ENCODE results near the gene ANKRD33B.
"Not testable (repeated sequence)": the region's sequence is repeated elsewhere in the genome, so short reads cannot be mapped to it uniquely, and the experiment has no call there.

ANKRD33B gene

GRCh38 chr5:10563945-10564837 lies at the start of gene ANKRD33B:
Gene ANKRD33B, plus strand, starts transcription at chr5:10564070. Its CDS starts 398 bp downstream, at chr5:10564468.
- peak within 1 kb of the TSS; percentile 85 for H3K27ac Mint-ChIP-seq
- H3K4me3 Mint-ChIP-seq, result peak within 1 kb of the TSS; percentile 92
- H3K36me3 Mint-ChIP-seq, result peaks cover 19% of the 10 kb centered on the region
- DNase-seq (ENCODE audit: low spot score in 2 of 2) (peak; percentile 69 to 88), ATAC-seq (peak; percentile 87)
- no peaks in the 10 kb centered on the region for H3K9me3 Mint-ChIP-seq
- H3K4me1 Mint-ChIP-seq, result peaks cover 23% of the 10 kb centered on the region

GRCh38 chr5:10514572-10514971 lies 49.3 kb upstream of the ANKRD33B start:
- ATAC-seq; H3K4me1 Mint-ChIP-seq; H3K27ac Mint-ChIP-seq; DNase-seq (ENCODE audit: low spot score in 2 of 2); H3K4me3 Mint-ChIP-seq; H3K36me3 Mint-ChIP-seq; H3K9me3 Mint-ChIP-seq: not testable (repeated sequence)

GRCh38 chr5:10515492-10515891 lies 48.4 kb upstream of the ANKRD33B start:
- no peaks in the 10 kb centered on the region for H3K4me1 Mint-ChIP-seq
- no peak overlapping the region for H3K4me3 Mint-ChIP-seq
- H3K36me3 Mint-ChIP-seq, result no peaks in the 10 kb centered on the region
- ATAC-seq (no peak), DNase-seq (ENCODE audit: low spot score in 2 of 2) (no peak)
- H3K9me3 Mint-ChIP-seq, result no peaks in the 10 kb centered on the region
- H3K27ac Mint-ChIP-seq, result no peak overlapping the region

GRCh38 chr5:10518347-10518746 lies 45.5 kb upstream of the ANKRD33B start:
- DNase-seq (ENCODE audit: low spot score in 2 of 2), result no peak
- no peaks in the 10 kb centered on the region for H3K36me3 Mint-ChIP-seq
- H3K4me3 Mint-ChIP-seq, result no peak overlapping the region
- ATAC-seq, result no peak
- no peak overlapping the region for H3K27ac Mint-ChIP-seq
- H3K4me1 Mint-ChIP-seq, result no peaks in the 10 kb centered on the region
- H3K9me3 Mint-ChIP-seq, result no peaks in the 10 kb centered on the region

GRCh38 chr5:10519729-10520128 lies 44.1 kb upstream of the ANKRD33B start:
- Mint-ChIP-seq H3K4me1 (no peaks in the 10 kb centered on the region), H3K4me3 (no peak overlapping the region), H3K36me3 (no peaks in the 10 kb centered on the region), H3K9me3 (no peaks in the 10 kb centered on the region), H3K27ac (no peak overlapping the region)
- ATAC-seq, result no peak
- DNase-seq (ENCODE audit: low spot score in 2 of 2), result no peak

- DNase-seq (ENCODE audit: low spot score in 2 of 2) (no peak), ATAC-seq (no peak)
- Mint-ChIP-seq H3K27ac (no peak overlapping the region), H3K9me3 (no peaks in the 10 kb centered on the region), H3K4me1 (no peaks in the 10 kb centered on the region), H3K4me3 (no peak overlapping the region), H3K36me3 (no peaks in the 10 kb centered on the region)
Measured at GRCh38 chr5:10520706-10521105, 43.2 kb upstream of the ANKRD33B start.

GRCh38 chr5:10521466-10522223 lies 42.2 kb upstream of the ANKRD33B start:
- H3K27ac Mint-ChIP-seq, result no peak overlapping the region
- no peaks in the 10 kb centered on the region for H3K36me3 Mint-ChIP-seq
- ATAC-seq (no peak), DNase-seq (ENCODE audit: low spot score in 2 of 2) (no peak)
- no peaks in the 10 kb centered on the region for H3K4me1 Mint-ChIP-seq
- no peak overlapping the region for H3K4me3 Mint-ChIP-seq
- no peaks in the 10 kb centered on the region for H3K9me3 Mint-ChIP-seq

GRCh38 chr5:10522224-10522611 lies 41.7 kb upstream of the ANKRD33B start:
- Mint-ChIP-seq H3K4me1 (no peaks in the 10 kb centered on the region), H3K9me3 (no peaks in the 10 kb centered on the region), H3K36me3 (no peaks in the 10 kb centered on the region), H3K4me3 (no peak overlapping the region), H3K27ac (no peak overlapping the region)
- ATAC-seq (no peak), DNase-seq (ENCODE audit: low spot score in 2 of 2) (no peak)

- no peak for ATAC-seq
- Mint-ChIP-seq H3K36me3 (no peaks in the 10 kb centered on the region), H3K27ac (no peak overlapping the region), H3K9me3 (no peaks in the 10 kb centered on the region), H3K4me3 (no peak overlapping the region), H3K4me1 (no peaks in the 10 kb centered on the region)
- DNase-seq (ENCODE audit: low spot score in 2 of 2), result no peak
Measured at GRCh38 chr5:10524376-10525123, 39.3 kb upstream of the ANKRD33B start.

- H3K9me3 Mint-ChIP-seq, result no peaks in the 10 kb centered on the region
- DNase-seq (ENCODE audit: low spot score in 2 of 2), result no peak
- H3K36me3 Mint-ChIP-seq, result no peaks in the 10 kb centered on the region
- no peaks in the 10 kb centered on the region for H3K4me1 Mint-ChIP-seq
- no peak for ATAC-seq
- H3K27ac Mint-ChIP-seq, result no peak overlapping the region
- no peak overlapping the region for H3K4me3 Mint-ChIP-seq
Measured at GRCh38 chr5:10525124-10525495, 38.8 kb upstream of the ANKRD33B start.

GRCh38 chr5:10527281-10527950 lies 36.5 kb upstream of the ANKRD33B start:
- H3K27ac Mint-ChIP-seq, result no peak overlapping the region
- no peak overlapping the region for H3K4me3 Mint-ChIP-seq
- ATAC-seq (no peak), DNase-seq (ENCODE audit: low spot score in 2 of 2) (no peak)
- H3K4me1 Mint-ChIP-seq, result no peaks in the 10 kb centered on the region
- no peaks in the 10 kb centered on the region for H3K9me3 Mint-ChIP-seq
- no peaks in the 10 kb centered on the region for H3K36me3 Mint-ChIP-seq

- no peak overlapping the region for H3K27ac Mint-ChIP-seq
- H3K36me3 Mint-ChIP-seq, result no peaks in the 10 kb centered on the region
- H3K4me3 Mint-ChIP-seq, result no peak overlapping the region
- no peak for ATAC-seq
- no peaks in the 10 kb centered on the region for H3K9me3 Mint-ChIP-seq
- no peak for DNase-seq (ENCODE audit: low spot score in 2 of 2)
- H3K4me1 Mint-ChIP-seq, result no peaks in the 10 kb centered on the region
Measured at GRCh38 chr5:10528056-10528816, 35.6 kb upstream of the ANKRD33B start.

GRCh38 chr5:10528827-10529226 lies 35.0 kb upstream of the ANKRD33B start:
- no peak for DNase-seq (ENCODE audit: low spot score in 2 of 2)
- Mint-ChIP-seq H3K27ac (no peak overlapping the region), H3K36me3 (no peaks in the 10 kb centered on the region), H3K4me1 (no peaks in the 10 kb centered on the region), H3K4me3 (no peak overlapping the region), H3K9me3 (no peaks in the 10 kb centered on the region)
- no peak for ATAC-seq

- no peaks in the 10 kb centered on the region for H3K4me1 Mint-ChIP-seq
- no peak overlapping the region for H3K4me3 Mint-ChIP-seq
- H3K27ac Mint-ChIP-seq, result no peak overlapping the region
- no peaks in the 10 kb centered on the region for H3K36me3 Mint-ChIP-seq
- H3K9me3 Mint-ChIP-seq, result no peaks in the 10 kb centered on the region
- ATAC-seq (no peak), DNase-seq (ENCODE audit: low spot score in 2 of 2) (no peak)
Measured at GRCh38 chr5:10530601-10531320, 33.1 kb upstream of the ANKRD33B start.

Data from stimulated activated effector memory CD8-positive, alpha-beta T cell treated with anti-CD3 and anti-CD28 coated beads, Interleukin-12 subunit alpha, Interleukin-12 subunit beta, amount 100 ng/mL, for 72 hours (primary cell).